Osteocyte (in vitro differentiated cells): ENCODE measurements around the gene RAP1GAP2. TPM values are rescaled to one million over a fixed set of nuclear protein-coding genes. Genes with fewer than 3 reads are reported as not detected.

Experiments used
- DNase-seq: peaks from one replicate; pipeline ENCODE4 v3.0.0; 2021; ENCODE audit warnings: mixed read lengths; ENCODE audit not compliant: unreplicated experiment; ENCODE audit errors: extremely low spot score
- H3K27ac Mint-ChIP-seq: one replicate; pipeline ENCODE4 v1.8.0; 2021; ENCODE audit warnings: mild to moderate bottlenecking, mixed read lengths; ENCODE audit not compliant: unreplicated experiment
- H3K27me3 Mint-ChIP-seq: one replicate; pipeline ENCODE4 v1.8.0; 2021; ENCODE audit warnings: mixed read lengths; ENCODE audit not compliant: unreplicated experiment
- H3K36me3 Mint-ChIP-seq: one replicate; pipeline ENCODE4 v1.8.0; 2021; ENCODE audit warnings: mixed read lengths; ENCODE audit not compliant: unreplicated experiment
- H3K4me1 Mint-ChIP-seq: one replicate; pipeline ENCODE4 v1.8.0; 2021; ENCODE audit warnings: mixed read lengths; ENCODE audit not compliant: unreplicated experiment
- H3K4me3 Mint-ChIP-seq: one replicate; pipeline ENCODE4 v1.8.0; 2021; ENCODE audit warnings: mild to moderate bottlenecking, moderate library complexity, mixed read lengths; ENCODE audit not compliant: unreplicated experiment
- H3K9me3 Mint-ChIP-seq: one replicate; pipeline ENCODE4 v1.8.0; 2021; ENCODE audit warnings: mixed read lengths; ENCODE audit not compliant: unreplicated experiment
- total RNA-seq: library from RNA; stranded (reverse); gene quantifications from 2 replicates; pipeline ENCODE4 v1.2.1, GENCODE V29; 2021
- TF ChIP-seq, protein P1 (sequence below): fragments of 200-600 bp; sonication (generic); IDR thresholded peaks from 2 replicates; pipeline ENCODE4 v1.5.0; 2021; ENCODE audit warnings: antibody characterized with exemption, mild to moderate bottlenecking, moderate library complexity

RAP1GAP2 gene
- total RNA-seq, 1 donor from 2014 or later = 6.3 TPM

DNA sequence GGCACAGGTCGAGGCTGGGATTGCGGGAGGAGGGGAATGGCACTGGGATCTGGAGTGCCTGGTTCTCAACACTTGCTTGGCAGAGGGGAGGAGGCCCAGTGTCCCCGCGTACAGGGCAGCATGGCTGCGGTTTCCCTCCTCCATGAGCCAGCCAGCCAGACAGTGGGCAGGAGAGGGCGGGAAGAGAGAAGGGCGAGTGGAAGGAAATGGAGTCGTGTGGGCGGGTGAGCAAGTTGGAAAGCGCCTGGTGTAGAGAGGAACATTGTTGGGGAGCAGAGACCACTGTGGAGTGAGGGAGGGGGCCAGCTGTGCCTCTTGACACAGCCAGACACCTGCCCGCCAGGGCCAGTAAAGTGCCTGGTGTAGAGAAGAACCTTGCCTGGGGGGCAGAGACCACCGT is 136.7 kb downstream of the RAP1GAP2 start:
- H3K9me3 Mint-ChIP-seq = no peaks in the 10 kb centered on the region
- no peak for DNase-seq
- no peak overlapping the region for H3K4me3 Mint-ChIP-seq
- H3K27ac Mint-ChIP-seq = no peak overlapping the region
- TF ChIP-seq, protein P1, sequence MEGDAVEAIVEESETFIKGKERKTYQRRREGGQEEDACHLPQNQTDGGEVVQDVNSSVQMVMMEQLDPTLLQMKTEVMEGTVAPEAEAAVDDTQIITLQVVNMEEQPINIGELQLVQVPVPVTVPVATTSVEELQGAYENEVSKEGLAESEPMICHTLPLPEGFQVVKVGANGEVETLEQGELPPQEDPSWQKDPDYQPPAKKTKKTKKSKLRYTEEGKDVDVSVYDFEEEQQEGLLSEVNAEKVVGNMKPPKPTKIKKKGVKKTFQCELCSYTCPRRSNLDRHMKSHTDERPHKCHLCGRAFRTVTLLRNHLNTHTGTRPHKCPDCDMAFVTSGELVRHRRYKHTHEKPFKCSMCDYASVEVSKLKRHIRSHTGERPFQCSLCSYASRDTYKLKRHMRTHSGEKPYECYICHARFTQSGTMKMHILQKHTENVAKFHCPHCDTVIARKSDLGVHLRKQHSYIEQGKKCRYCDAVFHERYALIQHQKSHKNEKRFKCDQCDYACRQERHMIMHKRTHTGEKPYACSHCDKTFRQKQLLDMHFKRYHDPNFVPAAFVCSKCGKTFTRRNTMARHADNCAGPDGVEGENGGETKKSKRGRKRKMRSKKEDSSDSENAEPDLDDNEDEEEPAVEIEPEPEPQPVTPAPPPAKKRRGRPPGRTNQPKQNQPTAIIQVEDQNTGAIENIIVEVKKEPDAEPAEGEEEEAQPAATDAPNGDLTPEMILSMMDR = no peak
- H3K36me3 Mint-ChIP-seq = no peaks in the 10 kb centered on the region
- H3K27me3 Mint-ChIP-seq = no peaks in the 10 kb centered on the region
- peaks cover 19% of the 10 kb centered on the region for H3K4me1 Mint-ChIP-seq

DNA sequence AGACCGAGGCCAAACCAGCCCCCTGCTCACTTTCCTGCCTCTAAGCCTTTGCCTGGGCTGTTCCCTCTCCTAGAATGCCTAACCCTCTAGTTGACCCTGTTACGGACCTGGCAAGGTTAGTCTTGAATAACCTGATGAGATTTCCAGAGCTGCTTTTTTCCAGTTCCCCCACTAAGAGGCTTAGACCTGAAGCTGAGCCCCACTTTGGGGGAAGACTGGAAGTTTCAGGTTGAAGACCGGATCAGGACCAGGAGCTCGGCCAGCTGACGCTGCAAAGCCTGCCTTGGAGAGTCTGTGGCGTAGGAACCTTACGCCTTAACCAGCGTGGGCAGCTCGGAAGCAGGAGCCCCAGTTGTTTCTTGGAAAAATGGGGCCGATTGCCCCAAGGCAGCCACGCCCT is 137.4 kb downstream of the RAP1GAP2 start:
- TF ChIP-seq, protein P1 = no peak
- H3K9me3 Mint-ChIP-seq = no peaks in the 10 kb centered on the region
- no peak overlapping the region for H3K4me3 Mint-ChIP-seq
- H3K4me1 Mint-ChIP-seq = peaks cover 21% of the 10 kb centered on the region
- no peak overlapping the region for H3K27ac Mint-ChIP-seq
- no peak for DNase-seq
- no peaks in the 10 kb centered on the region for H3K27me3 Mint-ChIP-seq
- no peaks in the 10 kb centered on the region for H3K36me3 Mint-ChIP-seq

DNA sequence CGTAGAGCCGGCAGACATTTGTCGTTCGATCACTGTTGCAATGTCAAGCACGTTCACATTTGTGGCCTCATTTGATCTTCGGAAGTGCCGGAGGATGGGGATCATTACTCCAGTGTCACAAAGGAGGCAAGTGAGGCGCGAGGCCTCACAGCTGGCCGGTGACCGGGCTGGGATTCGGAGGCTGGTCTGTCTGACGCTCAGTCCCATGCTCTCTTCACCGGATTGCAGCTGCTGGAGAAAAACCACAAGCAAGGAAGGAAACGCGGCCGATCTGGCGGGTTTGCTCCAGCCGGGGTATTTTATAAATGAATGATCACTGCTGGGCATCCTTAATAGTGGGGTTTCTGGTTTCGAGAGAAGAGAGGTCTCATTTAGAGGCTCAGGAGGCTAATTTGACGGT is 139.4 kb downstream of the RAP1GAP2 start:
- Mint-ChIP-seq H3K36me3 (no peaks in the 10 kb centered on the region), H3K27me3 (no peaks in the 10 kb centered on the region), H3K4me3 (no peak overlapping the region), H3K9me3 (no peaks in the 10 kb centered on the region), H3K27ac (no peak overlapping the region), H3K4me1 (peaks cover 36% of the 10 kb centered on the region)
- DNase-seq = no peak
- TF ChIP-seq, protein P1 = no peak

DNA sequence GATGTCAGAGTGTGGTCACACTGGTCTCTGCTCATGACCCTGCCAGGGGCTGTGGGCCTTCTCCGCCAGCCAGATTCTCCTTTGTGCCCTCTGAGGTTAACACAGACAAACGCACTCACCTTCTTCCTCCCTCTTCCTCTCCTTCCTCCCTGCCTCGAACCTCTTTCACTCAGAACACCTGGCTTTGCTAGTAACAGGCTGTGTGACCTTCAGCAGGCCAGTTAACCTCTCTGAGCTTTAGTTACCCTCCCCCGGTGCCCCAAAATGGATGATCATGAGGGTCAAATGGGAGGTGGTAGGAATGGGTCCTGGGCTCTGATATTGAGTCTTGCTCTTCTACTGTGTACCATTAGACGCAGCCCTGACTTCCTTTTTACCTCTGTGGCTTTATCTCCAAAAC is 140.1 kb downstream of the RAP1GAP2 start:
- no peak for DNase-seq
- Mint-ChIP-seq H3K27ac (no peak overlapping the region), H3K4me3 (no peak overlapping the region), H3K4me1 (peaks cover 33% of the 10 kb centered on the region), H3K36me3 (no peaks in the 10 kb centered on the region), H3K27me3 (no peaks in the 10 kb centered on the region), H3K9me3 (no peaks in the 10 kb centered on the region)
- TF ChIP-seq, protein P1 = no peak

DNA sequence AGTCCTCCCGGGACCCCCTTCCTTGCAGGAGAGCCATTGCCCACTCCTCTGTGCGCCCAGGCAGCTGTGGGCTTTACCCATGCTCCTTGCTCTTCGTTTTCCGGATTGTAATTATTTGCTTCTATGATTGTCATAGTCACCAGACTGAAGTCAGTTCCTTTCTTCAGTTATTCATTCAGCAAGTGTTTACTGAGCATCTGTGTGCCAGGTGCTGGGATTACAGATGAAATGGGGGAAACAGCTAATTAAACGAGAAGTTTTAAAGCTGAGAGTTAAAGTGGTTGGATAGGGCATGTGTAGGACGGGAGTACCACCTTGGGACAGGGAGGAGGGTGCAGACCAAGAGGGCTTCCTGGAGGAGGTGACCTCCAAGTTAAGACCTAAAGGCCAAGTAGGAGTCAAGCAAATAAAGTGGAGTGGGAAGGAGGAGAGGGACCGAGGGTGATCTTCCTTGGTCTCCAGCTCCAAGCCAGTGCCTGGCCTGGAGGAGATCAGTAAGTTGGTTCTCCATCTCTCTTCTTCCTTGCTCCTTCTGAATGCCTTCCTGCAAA is 140.6 kb downstream of the RAP1GAP2 start:
- Mint-ChIP-seq H3K27ac (no peak overlapping the region), H3K27me3 (no peaks in the 10 kb centered on the region), H3K36me3 (no peaks in the 10 kb centered on the region), H3K9me3 (no peaks in the 10 kb centered on the region), H3K4me3 (no peak overlapping the region), H3K4me1 (peaks cover 30% of the 10 kb centered on the region)
- no peak for DNase-seq
- TF ChIP-seq, protein P1 = no peak
